Measurements from ENCODE around the gene SUGCT. TPM values are rescaled to one million over a fixed set of nuclear protein-coding genes. Genes with fewer than 3 reads are reported as not detected.

Gene SUGCT
- total RNA-seq, 1 donor from 2014 or later: 1.7 TPM

GRCh38 chr7:40889539-40889938 lies 754.7 kb downstream of the SUGCT start:
- DNase-seq: no peak

GRCh38 chr7:40890088-40890692 lies 755.4 kb downstream of the SUGCT start:
- ATAC-seq (no peak), DNase-seq (no peak)
- no peak for TF ChIP-seq CTCF (IDR thresholded peaks at IDR 0.05)
- H3K36me3 ChIP-seq: no peaks in the 10 kb centered on the region
- H3K9me3 ChIP-seq: peaks cover 5% of the 10 kb centered on the region
- H3K27me3 ChIP-seq (ENCODE audit: low read depth): no peaks in the 10 kb centered on the region
- H3K4me1 ChIP-seq: no peaks in the 10 kb centered on the region
- intact Hi-C loops (cut with DNase I): no loop called here
- H3K4me3 ChIP-seq: no peak overlapping the region
- H3K27ac ChIP-seq: no peak overlapping the region

More at GRCh38 chr7:40889539-40889938, 754.7 kb downstream of the SUGCT start:
- Histone ChIP-seq H3K4me1 (no peaks in the 10 kb centered on the region), H3K27ac (no peak overlapping the region), H3K9me3 (peaks cover 5% of the 10 kb centered on the region), H3K36me3 (no peaks in the 10 kb centered on the region), H3K27me3 (ENCODE audit: low read depth) (no peaks in the 10 kb centered on the region), H3K4me3 (no peak overlapping the region)
- ATAC-seq: no peak
- intact Hi-C loops (cut with DNase I): no loop called here
- TF ChIP-seq CTCF (IDR thresholded peaks at IDR 0.05): no peak

- Histone ChIP-seq H3K36me3 (no peaks in the 10 kb centered on the region), H3K27ac (no peak overlapping the region), H3K4me3 (no peak overlapping the region), H3K27me3 (ENCODE audit: low read depth) (no peaks in the 10 kb centered on the region), H3K9me3 (peaks cover 5% of the 10 kb centered on the region), H3K4me1 (no peaks in the 10 kb centered on the region)
- no peak for TF ChIP-seq CTCF (IDR thresholded peaks at IDR 0.05)
- intact Hi-C loops (cut with DNase I): no loop called here
- DNase-seq: no peak
- no peak for ATAC-seq
These were observed 756.4 kb downstream of the SUGCT start for GRCh38 chr7:40891232-40891631.

- DNase-seq: no peak
- H3K9me3 ChIP-seq: no peaks in the 10 kb centered on the region
- no peak for TF ChIP-seq CTCF (IDR thresholded peaks at IDR 0.05)
- no peak overlapping the region for H3K27ac ChIP-seq
- H3K4me1 ChIP-seq: no peaks in the 10 kb centered on the region
- H3K27me3 ChIP-seq (ENCODE audit: low read depth): no peaks in the 10 kb centered on the region
- H3K4me3 ChIP-seq: no peak overlapping the region
- H3K36me3 ChIP-seq: no peaks in the 10 kb centered on the region
- no peak for ATAC-seq
- intact Hi-C loops (cut with DNase I): no loop called here
These were observed 764.3 kb downstream of the SUGCT start for GRCh38 chr7:40899151-40899550.

- Histone ChIP-seq H3K4me3 (no peak overlapping the region), H3K27ac (no peak overlapping the region)
- no peak for ATAC-seq
These were observed 765.1 kb downstream of the SUGCT start for GRCh38 chr7:40899636-40900507.

More at GRCh38 chr7:40899636-40900507, 765.1 kb downstream of the SUGCT start:
- Histone ChIP-seq H3K36me3 (no peaks in the 10 kb centered on the region), H3K27me3 (ENCODE audit: low read depth) (no peaks in the 10 kb centered on the region), H3K4me1 (no peaks in the 10 kb centered on the region), H3K9me3 (no peaks in the 10 kb centered on the region)
- no peak for DNase-seq
- intact Hi-C loops (cut with DNase I): no loop called here
- TF ChIP-seq CTCF (IDR thresholded peaks at IDR 0.05): no peak

All from lower lobe of right lung (tissue), 2 donors.